Loucy (cell line): ENCODE data around the gene SLC31A2.

Experiments used
- CTCF ChIP-seq: fragments of 200-600 bp; sonication (generic); conservative IDR thresholded peaks from 2 replicates; pipeline ENCODE4 v1.5.1; 2014; ENCODE audit warnings: mild to moderate bottlenecking, antibody characterized with exemption, low read length
- EZH2phosphoT487 ChIP-seq: fragments of 200-600 bp; IDR thresholded peaks from 2 replicates; pipeline ENCODE4 v1.6.1; 2018; ENCODE audit warnings: antibody characterized with exemption, mild to moderate bottlenecking, moderate library complexity, borderline replicate concordance

GRCh38 chr9:113160571-113160970 is 9.8 kb downstream of the SLC31A2 start:
- TF ChIP-seq CTCF (no peak), EZH2phosphoT487 (no peak)
